ENCODE results near the gene DCAF7.

DCAF7 gene

DNA sequence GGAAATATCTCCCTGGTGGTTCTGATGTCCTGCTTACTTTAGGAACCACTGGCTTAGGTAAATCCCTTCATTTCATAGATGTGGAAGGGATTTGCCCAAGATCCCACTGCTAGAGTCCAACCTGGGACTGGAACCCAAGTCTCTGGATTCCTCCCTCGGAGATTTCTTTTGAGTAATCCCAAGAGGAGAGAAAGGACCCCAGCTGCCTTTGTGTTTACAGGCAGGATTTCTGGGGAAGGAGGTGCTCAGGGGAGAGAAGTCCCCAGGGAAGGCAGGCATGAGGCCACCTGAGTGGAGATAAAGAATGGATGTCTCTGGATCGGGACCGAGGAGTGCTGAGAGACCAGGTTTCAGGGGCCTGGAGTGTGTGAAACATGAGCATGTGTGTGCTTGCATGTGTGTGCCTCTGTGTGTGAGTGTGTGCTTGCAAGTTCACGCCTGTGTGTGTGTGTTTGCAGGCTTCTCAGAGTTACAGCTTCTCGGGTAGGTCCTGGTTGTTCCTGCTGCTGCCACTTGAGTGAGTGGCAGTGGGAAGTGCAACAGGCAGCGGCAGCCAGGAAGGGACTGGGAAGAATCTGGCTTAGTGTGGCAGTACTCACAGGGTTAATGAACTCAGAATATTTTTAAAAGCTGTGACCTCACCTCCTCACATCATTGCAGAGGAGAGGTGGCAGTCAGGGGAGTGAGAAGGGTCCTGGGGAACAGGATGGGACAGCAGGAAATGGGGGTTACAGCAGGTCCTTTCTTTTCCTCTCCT is 24.9 kb upstream of the DCAF7 start:
- DNase-seq, result no peak

DNA sequence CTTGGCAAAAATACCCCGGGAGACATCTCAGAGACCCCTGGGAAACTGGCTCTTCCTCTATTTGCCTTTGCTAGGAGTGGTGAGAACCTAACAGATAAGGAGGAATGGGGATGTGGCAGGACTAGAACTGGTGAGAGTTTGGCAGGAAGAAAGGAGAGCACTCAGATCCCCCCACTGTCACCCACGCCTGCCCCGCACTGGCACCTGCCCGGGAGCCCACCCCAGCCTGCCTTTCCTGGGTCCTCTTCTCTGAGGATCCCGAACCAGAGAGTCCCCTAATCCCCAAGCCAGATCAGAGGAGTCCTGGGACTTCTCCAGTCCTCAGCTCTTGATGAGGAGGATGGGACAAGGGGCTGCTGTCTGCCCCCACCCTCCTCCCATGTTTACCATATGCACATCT is 23.4 kb upstream of the DCAF7 start:
- no peak for DNase-seq

DNA sequence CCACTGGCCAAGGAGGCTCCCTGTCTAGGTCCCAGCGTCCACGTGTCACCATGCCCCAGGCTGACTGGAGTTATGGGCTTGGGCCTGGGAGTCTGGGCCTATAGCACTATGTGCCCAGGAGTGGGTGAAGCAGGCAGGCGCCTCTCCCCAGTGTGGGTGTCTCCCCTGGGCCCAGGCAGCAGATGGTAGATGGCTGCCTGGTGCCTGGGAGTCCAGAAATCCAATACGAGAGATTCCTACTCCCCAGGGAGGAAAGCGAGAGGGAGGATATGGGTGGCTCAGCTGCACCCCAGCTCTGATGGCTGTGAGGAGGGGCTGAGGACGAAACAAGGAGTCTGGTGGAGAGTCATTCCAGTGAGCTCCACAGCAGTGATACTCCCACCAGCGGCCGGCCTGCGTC is 22.1 kb upstream of the DCAF7 start:
- no peak for DNase-seq

DNA sequence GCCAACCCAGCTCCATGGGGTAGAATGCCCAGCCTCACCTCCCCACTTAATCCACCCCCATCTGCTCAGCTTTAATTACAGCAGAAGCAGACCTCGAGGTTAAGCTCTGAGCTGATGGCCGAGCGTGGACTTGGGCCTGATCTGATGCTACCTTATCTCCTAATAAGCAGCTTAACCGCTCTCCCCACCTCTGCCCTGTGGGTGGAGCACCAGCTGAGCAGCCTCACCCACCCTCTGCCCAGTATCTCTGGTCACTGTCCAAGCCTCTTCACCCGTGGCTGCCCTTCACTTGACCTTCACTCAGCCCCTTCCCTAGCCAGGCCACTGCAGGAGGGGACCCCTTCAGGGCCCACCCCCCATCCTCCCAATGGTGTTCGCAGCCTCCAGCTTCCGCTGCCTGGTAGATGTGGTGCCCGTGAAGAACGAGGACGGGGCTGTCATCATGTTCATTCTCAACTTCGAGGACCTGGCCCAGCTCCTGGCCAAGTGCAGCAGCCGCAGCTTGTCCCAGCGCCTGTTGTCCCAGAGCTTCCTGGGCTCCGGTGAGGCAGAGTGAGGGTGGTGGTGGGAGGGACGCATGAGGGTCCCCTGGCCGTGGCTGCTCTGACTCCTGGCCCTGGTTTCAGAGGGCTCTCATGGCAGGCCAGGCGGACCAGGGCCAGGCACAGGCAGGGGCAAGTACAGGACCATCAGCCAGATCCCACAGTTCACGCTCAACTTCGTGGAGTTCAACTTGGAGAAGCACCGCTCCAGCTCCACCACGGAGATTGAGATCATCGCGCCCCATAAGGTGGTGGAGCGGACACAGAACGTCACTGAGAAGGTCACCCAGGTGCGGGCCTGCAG is 20.3 kb upstream of the DCAF7 start:
- no peak for DNase-seq

DNA sequence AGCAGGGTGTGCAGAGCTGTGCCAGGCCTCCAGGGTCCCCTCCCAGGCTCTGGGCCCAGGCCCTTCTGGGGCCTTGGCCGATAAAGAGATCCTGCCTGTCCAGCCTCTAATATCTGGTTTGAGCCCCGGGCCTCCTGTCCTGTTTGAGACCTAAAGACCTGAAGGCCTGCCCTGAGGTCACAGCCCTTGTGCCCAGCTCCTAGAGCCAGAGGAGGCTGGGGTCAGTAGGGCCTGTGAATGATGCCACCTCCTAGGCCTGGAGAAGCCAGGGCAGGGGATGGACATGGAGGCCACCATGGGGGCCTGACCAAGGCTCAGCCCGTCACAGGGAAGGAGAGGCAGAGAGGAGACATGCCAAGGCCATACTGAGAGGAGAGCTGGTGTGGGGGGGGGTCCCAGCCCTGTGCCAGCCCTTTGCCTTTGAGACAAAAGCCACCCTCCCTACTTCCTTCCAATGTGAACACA is 19.7 kb upstream of the DCAF7 start:
- DNase-seq, result no peak

DNA sequence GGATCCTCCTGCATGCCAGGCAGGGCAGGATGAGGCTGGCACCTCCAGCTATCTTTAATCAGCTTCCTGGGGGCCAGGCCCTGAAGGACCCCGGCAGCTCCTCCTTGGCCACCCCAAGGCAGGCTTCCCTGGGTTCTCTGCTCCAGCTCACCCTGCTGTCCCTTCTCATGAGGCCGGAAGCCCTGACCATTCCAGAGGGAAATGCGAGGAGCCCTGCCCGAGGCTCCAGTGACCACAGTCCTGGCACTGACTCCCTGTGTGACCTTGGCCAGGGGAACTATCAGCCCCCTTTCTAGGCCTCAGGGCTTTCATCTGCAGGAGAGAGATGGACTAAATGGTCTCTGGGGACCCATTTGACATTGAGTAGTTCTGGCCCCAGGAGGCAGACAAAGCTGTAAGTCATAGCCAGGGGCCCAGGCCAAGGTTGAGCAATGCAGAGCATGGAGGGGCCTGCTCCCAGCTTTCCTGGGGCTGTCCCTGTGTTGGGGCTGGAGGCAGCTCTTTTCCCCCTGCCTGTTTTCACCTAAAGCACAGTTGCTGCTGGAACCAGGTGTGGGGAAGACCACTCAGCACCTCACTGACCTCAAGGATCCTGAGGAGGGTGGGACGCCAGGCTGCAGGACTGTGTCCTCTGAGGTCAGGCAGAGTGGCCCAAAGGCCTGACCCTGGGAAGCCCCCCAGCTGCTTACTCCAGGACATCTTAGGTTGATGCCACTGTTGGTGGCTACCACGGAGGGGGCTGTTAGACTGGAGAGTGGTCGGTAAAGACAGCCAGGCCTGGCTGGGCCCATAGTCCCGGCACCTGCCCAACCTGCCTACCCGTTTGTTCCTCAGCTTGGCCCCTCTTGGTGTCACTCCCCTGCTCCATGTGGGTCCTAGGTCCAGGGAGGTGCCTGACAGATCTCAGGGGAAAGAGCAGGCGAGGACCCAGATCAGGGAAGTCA is 19.0 kb upstream of the DCAF7 start:
- DNase-seq, result no peak

DNA sequence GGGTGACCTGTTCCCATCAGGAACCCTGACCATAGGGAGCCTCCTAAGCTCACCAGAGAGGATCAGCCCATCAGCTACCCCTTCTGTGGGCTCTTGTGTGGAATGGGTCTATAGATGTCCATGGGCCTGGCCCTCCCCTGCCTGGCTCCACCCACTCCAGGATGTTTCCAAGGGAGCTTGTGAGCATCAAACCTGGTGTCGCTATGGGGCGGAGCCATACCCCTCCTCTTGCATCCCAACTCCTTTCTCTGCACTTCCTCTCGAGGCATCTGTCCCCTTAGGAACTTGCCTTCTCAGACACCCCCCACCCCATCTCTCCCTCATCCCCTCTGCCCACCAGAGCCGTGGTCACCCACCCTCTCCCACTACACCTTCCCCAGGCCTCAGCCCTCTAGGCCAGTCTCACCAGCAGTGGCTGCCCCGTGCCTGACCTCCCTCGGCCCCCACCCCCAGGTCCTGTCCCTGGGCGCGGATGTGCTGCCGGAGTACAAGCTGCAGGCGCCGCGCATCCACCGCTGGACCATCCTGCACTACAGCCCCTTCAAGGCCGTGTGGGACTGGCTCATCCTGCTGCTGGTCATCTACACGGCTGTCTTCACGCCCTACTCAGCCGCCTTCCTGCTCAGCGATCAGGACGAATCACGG is 16.7 kb upstream of the DCAF7 start:
- DNase-seq, result no peak

DNA sequence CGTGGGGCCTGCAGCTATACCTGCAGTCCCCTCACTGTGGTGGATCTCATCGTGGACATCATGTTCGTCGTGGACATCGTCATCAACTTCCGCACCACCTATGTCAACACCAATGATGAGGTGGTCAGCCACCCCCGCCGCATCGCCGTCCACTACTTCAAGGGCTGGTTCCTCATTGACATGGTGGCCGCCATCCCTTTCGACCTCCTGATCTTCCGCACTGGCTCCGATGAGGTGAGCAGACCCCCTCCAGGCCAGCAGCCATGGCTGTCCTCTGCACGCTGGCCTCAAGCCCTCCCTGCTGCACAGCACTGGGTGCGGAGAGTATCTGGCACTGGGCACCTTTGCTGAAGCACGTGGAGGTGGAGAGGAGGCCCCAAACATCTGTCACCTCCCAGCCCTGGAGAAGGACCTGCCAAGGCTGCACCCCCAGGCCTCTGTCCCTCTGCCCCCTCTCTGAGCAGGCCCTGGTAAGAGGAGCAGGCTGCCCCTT is 16.2 kb upstream of the DCAF7 start:
- DNase-seq, result no peak

DNA sequence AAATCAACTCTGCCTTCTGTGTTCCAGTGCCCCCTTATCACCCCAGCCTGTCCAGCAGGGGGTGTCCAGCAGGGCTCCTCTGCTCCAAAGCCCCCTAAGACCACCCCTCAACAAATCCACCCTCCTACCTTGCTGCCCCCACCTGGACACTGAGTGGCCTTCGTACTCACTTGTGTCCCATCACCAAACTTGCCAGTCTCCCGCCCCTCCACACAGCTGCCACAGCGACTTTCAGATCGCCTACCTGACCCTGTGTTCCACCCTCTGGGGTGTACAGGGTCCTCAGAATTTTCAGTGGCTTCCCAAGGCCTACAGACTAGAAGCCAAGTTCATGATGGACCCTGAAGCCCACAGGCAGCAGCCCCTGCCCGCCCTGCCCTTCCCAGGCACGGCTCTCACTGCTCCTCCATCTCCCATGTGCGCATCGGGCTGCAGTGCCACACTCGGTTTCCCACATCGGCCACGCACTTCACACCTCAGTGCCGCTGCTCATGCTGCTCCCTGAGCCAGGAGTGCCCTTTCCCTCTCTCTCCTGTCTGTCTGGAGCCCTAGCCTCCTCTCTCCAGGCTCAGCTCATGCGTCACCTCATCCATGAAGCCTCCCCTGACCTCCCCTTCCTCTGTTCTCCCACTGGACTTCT is 15.3 kb upstream of the DCAF7 start:
- no peak for DNase-seq

DNA sequence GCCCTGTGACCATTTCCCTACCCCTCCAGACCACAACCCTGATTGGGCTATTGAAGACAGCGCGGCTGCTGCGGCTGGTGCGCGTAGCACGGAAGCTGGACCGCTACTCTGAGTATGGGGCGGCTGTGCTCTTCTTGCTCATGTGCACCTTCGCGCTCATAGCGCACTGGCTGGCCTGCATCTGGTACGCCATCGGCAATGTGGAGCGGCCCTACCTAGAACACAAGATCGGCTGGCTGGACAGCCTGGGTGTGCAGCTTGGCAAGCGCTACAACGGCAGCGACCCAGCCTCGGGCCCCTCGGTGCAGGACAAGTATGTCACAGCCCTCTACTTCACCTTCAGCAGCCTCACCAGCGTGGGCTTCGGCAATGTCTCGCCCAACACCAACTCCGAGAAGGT is 14.6 kb upstream of the DCAF7 start:
- DNase-seq, result no peak

DNA sequence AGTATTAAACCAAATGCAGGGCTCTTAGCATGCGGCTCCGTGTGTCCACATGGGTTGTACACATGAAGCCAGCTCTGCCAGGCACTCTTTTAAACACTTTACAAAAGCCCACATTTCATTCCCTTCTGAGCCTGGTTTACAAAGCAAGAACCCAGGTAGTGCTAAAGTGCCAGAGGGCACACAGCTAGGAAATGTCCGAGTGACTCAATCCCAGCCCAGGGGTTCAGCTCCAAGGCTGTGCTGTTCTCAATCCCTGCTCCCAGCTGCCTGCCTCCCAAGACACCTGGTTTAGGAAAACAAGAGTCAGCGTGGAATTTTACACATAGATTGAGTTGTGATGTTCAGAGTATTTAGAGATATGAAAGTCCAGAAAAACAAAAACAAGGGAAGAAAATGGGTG is 13.3 kb upstream of the DCAF7 start:
- DNase-seq, result no peak

DNA sequence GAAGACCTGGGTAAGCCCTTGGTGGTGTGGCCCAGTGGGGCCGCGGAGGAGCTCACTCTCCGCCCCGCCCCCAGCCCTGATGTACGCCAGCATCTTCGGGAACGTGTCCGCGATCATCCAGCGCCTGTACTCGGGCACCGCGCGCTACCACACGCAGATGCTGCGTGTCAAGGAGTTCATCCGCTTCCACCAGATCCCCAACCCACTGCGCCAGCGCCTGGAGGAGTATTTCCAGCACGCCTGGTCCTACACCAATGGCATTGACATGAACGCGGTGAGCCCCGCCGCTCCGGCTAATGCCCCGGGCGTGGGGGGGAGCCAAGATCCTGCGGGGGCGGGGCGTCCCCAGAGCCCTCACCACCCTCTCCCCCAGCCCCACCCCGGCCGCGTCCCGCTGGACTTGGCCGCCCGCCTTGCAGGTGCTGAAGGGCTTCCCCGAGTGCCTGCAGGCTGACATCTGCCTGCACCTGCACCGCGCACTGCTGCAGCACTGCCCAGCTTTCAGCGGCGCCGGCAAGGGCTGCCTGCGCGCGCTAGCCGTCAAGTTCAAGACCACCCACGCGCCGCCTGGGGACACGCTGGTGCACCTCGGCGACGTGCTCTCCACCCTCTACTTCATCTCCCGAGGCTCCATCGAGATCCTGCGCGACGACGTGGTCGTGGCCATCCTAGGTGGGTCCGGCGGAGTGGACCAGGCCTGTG is 12.1 kb upstream of the DCAF7 start:
- DNase-seq, result no peak

DNA sequence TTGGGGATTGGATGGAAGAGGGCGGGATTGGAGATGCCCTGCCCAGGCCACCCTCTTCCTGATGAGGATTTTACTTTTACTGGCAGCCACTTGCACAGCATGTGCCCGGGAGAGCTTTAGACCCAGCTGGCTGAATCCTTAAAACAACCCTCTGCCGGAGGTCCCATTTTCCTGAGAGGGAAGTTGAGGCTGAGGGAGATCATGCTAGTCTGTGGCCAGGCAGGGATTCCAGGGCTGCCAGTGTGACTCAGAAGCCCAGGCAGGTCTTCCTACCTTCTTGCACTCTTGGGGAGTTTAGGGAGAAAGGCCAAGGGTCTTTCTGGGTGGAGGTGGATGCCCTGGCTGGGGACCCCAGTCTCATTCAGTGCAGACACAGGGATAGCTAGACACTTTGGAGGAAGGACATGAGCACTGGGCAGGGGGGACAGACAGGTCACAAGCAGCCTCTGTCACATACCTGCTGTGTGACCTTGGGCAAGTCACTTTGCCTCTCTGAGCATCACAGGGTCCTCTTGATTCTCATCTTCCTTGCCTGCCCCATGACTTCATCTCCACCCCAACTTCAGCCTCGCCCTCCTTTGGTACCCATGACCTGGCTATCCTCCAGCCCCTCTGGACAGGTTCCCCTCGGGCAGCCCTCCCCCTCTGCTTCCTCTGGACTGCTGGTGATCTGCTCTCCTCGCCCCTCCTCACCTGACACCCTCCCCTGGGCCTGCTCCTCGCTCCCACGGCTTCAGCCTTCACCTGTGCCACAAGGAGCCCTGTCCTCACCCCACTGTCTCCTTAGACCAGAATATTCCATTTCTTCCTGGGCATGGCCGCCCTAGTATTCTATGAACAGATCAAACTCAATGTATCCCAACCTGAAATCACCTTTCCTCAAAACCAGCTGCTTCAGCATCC is 11.3 kb upstream of the DCAF7 start:
- no peak for DNase-seq

DNA sequence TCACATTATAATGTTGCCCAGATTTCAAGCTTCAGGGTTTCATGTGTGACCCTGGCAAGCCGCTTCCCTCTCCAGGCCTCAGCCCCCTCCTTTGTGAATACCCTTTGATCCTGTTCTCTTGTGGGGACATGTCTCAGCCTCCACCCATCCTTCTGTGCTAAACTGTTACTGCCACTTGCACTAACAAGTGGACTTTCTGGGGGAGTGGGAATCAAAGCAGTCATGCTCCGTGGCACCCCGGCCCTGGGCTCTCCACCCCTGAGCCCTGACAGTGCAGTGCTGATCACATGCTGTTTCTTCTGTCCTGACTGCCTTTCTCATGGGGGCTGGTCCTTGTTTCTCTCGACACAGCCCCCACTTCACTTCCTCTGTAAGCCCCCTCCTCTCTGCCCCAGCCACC is 9.7 kb upstream of the DCAF7 start:
- DNase-seq, result no peak

DNA sequence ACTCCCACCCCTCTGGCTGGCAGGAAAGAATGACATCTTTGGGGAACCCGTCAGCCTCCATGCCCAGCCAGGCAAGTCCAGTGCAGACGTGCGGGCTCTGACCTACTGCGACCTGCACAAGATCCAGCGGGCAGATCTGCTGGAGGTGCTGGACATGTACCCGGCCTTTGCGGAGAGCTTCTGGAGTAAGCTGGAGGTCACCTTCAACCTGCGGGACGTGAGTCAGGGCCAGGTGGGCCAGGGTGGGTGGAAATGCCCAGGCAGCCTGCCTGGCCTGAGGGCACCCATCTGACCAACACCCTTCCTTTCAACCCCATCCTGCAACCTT is 8.1 kb upstream of the DCAF7 start:
- DNase-seq, result no peak

DNA sequence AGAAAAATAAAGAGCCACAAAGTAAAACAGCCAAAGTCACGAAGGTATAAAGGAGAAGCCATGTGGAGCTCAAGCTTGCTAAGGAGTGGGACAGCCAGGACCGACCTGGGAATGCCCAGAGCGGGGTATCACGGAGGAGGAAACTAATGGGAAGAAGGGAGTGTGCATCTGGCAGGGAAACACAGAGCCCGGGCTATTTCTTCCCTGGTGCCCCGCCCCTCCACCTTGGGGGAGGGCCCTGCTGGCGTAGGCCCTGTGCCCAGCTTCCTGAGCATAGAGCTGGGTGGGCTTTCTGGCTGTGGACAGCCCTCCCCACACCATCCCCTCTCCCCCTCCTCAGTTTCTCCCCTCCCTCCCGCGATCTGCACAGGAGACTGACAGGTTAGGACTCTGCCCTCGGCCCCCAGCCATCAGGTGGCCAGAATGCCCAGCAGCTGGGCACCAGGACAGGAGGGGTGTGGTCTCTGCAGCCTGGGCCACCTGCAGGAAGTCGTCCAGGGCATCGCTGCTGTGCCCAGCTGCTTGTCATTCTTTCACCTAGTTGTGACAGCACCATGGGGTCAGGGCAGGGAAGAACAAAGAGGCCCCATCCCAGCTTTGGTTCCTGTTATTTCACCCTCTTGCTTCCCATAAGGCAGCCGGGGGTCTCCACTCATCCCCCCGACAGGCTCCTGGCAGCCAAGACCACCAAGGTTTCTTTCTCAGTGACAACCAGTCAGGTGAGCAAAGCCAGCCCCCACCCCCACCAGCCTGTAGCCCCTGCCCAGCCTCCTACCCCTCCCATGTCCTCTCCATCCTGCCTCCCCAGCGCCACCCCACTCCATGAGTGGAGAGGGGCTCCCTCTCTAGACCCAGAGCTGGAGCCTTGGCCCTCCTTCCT is 7.1 kb upstream of the DCAF7 start:
- no peak for DNase-seq

DNA sequence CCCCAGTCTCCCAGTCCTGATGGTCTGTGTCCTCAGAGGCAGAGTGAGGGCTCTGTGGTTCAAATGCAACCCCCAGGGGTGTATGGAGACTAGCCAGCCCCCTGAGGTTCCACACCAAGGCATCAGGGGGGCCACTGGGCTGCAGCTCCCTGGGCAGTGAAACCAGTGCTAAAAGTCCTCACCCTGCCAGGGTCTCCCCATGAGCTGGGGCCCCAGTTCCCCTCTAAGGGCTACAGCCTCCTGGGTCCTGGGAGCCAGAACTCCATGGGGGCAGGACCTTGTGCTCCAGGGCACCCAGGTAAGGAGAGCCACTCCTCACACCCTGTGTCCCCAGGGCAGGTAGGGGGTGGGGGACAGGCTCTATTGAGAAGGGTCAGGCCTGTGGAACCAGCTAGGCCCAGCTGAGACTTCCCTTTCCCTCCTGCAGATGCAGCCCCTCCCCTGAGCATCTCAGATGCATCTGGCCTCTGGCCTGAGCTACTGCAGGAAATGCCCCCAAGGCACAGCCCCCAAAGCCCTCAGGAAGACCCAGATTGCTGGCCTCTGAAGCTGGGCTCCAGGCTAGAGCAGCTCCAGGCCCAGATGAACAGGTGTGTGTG is 6.4 kb upstream of the DCAF7 start:
- DNase-seq, result no peak

DNA sequence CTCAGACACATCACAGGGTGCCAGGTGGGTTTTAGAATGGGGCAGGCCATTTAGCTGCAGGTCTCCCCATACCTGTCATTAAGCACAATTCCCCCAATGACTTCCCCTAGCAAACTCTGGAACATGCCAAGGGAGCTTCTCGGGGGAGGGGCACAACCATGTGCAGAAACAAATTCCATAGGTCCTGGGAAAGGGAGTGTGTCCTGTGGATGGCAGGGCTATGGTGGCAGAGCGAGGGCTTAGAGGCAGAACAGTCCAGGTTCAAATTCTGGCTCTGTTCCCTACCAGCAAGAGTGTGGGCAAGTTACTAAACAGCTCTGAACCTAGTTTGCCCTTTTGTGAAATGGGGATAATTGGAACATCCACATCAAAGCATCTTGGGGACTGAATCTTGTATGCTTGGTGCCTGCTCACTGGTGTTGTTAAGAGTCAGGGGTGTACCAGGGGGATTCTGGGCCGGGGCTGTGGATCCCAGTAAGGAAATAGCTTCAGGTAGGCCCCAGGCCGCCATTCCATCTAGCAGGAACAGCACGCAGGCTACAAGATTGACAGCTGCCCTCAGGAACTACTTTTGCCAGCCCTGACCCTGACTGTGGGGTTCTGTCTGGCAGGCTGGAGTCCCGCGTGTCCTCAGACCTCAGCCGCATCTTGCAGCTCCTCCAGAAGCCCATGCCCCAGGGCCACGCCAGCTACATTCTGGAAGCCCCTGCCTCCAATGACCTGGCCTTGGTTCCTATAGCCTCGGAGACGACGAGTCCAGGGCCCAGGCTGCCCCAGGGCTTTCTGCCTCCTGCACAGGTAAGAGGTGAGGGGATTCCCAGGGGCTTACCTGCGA is 5.6 kb upstream of the DCAF7 start:
- DNase-seq, result no peak
